Measurements from ENCODE around the gene DZIP1.

- TF ChIP-seq EZH2 (IDR thresholded peaks at IDR 0.05; ENCODE audit: borderline replicate concordance, low read length) (no peak), CTCF (IDR thresholded peaks at IDR 0.05; ENCODE audit: low read length) (no peak)
Measured at GRCh38 chr13:95601216-95601615, 43.3 kb downstream of the DZIP1 start.
